Parathyroid adenoma (tissue), 2 donors: Measurements from ENCODE around the gene BMP8B.
"Not testable (repeated sequence)": the region's sequence is repeated elsewhere in the genome, so short reads cannot be mapped to it uniquely, and the experiment has no call there.

Source experiments
- H2AFZ ChIP-seq: fragments of 300-600 bp; sonication (generic); one replicate; pipeline ENCODE4 v1.7.0; 2017; ENCODE audit warnings: antibody characterized with exemption, mild to moderate bottlenecking
- H3K27ac ChIP-seq: fragments of 300-600 bp; sonication (generic); one replicate; pipeline ENCODE4 v1.7.0; 2017
- H3K27me3 ChIP-seq: fragments of 300-600 bp; sonication (generic); one replicate; pipeline ENCODE4 v1.7.0; 2017; ENCODE audit warnings: low read length; ENCODE audit not compliant: control insufficient read depth, insufficient read depth
- H3K36me3 ChIP-seq: fragments of 300-600 bp; sonication (generic); one replicate; pipeline ENCODE4 v1.7.0; 2017; ENCODE audit warnings: low read length; ENCODE audit not compliant: control insufficient read depth, insufficient read depth
- H3K4me1 ChIP-seq: fragments of 300-600 bp; sonication (generic); one replicate; pipeline ENCODE4 v1.7.0; 2017; ENCODE audit warnings: control low read depth
- H3K4me2 ChIP-seq: fragments of 300-600 bp; sonication (generic); one replicate; pipeline ENCODE4 v1.7.0; 2017; ENCODE audit warnings: low read length
- H3K4me3 ChIP-seq: fragments of 300-600 bp; sonication (generic); one replicate; pipeline ENCODE4 v1.7.0; 2017; ENCODE audit warnings: low read depth, low read length
- H3K79me2 ChIP-seq: fragments of 300-600 bp; sonication (generic); one replicate; pipeline ENCODE4 v1.7.0; 2017; ENCODE audit warnings: control low read depth
- H3K9ac ChIP-seq: fragments of 300-600 bp; sonication (generic); one replicate; pipeline ENCODE4 v1.7.0; 2017; ENCODE audit warnings: mild to moderate bottlenecking
- H3K9me3 ChIP-seq: fragments of 300-600 bp; sonication (generic); one replicate; pipeline ENCODE4 v1.7.0; 2017; ENCODE audit warnings: low read length; ENCODE audit not compliant: control insufficient read depth
- TF ChIP-seq, protein P1 (sequence below): fragments of 300-600 bp; sonication (generic); IDR thresholded peaks from one replicate; pipeline ENCODE4 v1.7.0; 2017; ENCODE audit warnings: antibody characterized with exemption, mild to moderate bottlenecking
- donor health status: primary hyperparathyroidism.

BMP8B gene

DNA sequence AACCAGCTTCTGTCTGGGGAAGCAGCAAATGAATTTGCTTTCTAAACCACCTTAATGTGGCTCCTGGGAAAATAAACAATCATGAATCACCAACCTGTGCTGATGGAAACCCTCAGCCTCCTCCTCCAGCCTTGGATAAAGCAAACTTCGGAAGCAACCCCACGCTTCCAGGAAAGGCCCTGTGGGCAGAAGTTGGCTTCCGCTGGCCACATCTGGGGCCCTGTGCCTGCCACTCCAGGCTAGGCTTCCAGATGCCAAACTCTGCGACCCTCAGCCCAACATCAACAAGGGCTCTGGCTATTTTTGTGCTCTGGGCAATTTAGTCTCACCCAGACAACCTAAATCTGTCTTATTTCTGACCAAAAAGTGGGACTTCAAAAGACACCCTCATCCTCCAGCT lies 11.4 kb downstream of the BMP8B start:
- H3K9me3 ChIP-seq: no peaks in the 10 kb centered on the region
- H3K27ac ChIP-seq: no peak overlapping the region
- H2AFZ ChIP-seq: no peak overlapping the region
- H3K4me1 ChIP-seq: no peaks in the 10 kb centered on the region
- no peak overlapping the region for H3K4me3 ChIP-seq
- H3K27me3 ChIP-seq: no peaks in the 10 kb centered on the region
- no peaks in the 10 kb centered on the region for H3K36me3 ChIP-seq
- H3K9ac ChIP-seq: no peak overlapping the region
- no peak overlapping the region for H3K4me2 ChIP-seq
- TF ChIP-seq, protein P1, sequence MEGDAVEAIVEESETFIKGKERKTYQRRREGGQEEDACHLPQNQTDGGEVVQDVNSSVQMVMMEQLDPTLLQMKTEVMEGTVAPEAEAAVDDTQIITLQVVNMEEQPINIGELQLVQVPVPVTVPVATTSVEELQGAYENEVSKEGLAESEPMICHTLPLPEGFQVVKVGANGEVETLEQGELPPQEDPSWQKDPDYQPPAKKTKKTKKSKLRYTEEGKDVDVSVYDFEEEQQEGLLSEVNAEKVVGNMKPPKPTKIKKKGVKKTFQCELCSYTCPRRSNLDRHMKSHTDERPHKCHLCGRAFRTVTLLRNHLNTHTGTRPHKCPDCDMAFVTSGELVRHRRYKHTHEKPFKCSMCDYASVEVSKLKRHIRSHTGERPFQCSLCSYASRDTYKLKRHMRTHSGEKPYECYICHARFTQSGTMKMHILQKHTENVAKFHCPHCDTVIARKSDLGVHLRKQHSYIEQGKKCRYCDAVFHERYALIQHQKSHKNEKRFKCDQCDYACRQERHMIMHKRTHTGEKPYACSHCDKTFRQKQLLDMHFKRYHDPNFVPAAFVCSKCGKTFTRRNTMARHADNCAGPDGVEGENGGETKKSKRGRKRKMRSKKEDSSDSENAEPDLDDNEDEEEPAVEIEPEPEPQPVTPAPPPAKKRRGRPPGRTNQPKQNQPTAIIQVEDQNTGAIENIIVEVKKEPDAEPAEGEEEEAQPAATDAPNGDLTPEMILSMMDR: no peak
- no peaks in the 10 kb centered on the region for H3K79me2 ChIP-seq

DNA sequence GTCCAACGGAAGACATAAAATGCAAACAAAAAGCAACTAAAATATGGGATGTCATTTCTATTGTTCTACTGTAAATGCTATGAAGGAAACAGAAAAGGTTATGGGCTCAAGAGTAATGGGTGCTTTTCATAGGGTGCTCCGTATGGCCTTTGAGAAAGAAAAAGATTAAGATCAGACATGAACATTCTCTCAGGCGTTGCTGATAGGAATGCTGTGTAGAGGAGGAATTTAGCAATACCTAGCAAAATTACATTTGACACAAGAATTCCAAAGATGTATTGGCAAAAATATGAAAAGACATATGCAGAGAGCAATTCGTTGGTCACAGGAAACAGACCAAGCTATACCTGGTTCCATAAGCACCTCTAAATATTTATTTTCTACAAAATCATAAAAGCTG lies 11.8 kb downstream of the BMP8B start:
- TF ChIP-seq, protein P1: no peak
- Histone ChIP-seq H3K36me3 (no peaks in the 10 kb centered on the region), H3K4me2 (no peak overlapping the region), H3K27ac (no peak overlapping the region), H3K4me3 (no peak overlapping the region), H3K9me3 (no peaks in the 10 kb centered on the region), H3K27me3 (no peaks in the 10 kb centered on the region), H3K79me2 (no peaks in the 10 kb centered on the region), H3K4me1 (no peaks in the 10 kb centered on the region), H3K9ac (no peak overlapping the region), H2AFZ (no peak overlapping the region)

DNA sequence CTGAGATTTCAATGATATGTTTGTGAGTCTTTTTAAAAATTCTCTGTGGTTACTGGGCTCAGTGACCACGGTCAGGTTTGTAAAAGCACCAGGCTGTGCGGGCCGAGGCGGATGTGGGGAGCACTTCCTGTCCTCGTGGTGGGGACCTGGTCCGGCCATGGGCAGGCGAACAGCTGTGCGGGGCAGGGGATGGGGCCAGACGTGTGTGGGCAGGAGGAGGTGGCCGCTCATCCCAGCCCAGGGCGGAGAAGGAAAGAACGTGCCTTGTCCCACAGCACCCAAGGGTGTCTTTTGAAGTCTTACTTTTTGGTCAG lies 12.3 kb downstream of the BMP8B start:
- no peaks in the 10 kb centered on the region for H3K9me3 ChIP-seq
- no peaks in the 10 kb centered on the region for H3K36me3 ChIP-seq
- no peak overlapping the region for H3K9ac ChIP-seq
- no peak overlapping the region for H3K27ac ChIP-seq
- H3K4me3 ChIP-seq: no peak overlapping the region
- no peaks in the 10 kb centered on the region for H3K4me1 ChIP-seq
- no peaks in the 10 kb centered on the region for H3K27me3 ChIP-seq
- H3K79me2 ChIP-seq: no peaks in the 10 kb centered on the region
- H3K4me2 ChIP-seq: no peak overlapping the region
- TF ChIP-seq, protein P1: no peak
- no peak overlapping the region for H2AFZ ChIP-seq

DNA sequence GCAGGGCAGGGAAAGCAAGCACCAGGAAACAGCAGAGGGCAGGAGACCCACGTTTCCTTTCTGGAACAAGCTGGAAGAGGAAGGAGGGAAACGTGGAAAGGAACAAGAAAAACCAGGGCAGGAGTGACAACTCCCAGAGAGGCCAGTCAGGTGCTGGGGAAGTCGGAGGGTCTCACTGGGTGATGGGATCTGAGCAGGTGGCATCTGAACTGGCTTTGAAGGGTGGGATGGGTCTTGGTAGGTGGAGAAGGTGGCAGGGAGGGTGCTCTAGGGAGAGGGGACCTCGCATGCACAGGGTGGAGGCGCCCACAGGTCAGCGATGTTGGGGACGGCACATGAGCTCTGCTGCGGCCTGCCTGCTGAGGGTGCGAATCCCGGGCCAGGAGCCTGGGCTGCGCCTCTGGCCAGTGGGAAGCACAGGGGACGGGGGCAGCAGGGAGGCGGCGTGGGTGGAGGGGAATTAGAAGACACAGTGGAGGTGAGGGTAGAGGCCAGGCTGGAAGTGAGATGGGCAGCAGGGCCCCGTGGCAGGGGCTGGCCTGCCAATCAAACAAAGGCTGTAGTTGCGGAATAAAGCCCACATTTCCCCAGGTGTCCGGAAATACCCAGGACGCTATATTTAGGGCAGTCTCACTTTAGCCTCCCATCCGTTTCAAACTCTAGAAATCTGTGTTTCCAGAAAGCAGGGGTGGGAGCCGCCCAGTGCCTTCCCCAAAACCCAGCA lies 12.8 kb downstream of the BMP8B start:
- not testable (repeated sequence) for H3K4me1 ChIP-seq, H3K9ac ChIP-seq, H3K4me3 ChIP-seq, H3K27ac ChIP-seq, H3K4me2 ChIP-seq, H3K27me3 ChIP-seq, H3K79me2 ChIP-seq, H3K36me3 ChIP-seq, H3K9me3 ChIP-seq, H2AFZ ChIP-seq

DNA sequence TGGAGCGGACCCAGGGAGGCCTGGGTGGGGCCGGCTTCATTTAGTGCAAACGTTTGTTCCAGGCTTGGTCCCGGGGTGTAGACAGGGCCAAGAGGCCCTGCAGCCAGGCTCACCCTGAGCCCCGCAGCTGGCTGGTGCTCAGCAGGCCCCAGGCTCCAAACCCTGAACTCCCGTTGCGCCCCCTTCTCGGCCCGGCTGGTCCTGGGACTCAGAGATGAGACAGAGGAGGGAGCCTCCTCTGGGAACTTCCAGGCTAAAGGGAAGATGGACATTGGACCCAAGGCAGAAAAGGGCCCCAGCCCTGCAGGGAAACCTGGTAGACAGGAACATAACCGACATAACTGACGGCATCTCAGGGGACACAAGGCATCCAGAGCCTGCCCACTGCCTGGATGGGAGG lies 13.5 kb downstream of the BMP8B start:
- H3K79me2 ChIP-seq, H3K27me3 ChIP-seq, H2AFZ ChIP-seq, H3K4me3 ChIP-seq, H3K9me3 ChIP-seq, H3K9ac ChIP-seq, H3K4me2 ChIP-seq, H3K4me1 ChIP-seq, H3K27ac ChIP-seq, H3K36me3 ChIP-seq: not testable (repeated sequence)

DNA sequence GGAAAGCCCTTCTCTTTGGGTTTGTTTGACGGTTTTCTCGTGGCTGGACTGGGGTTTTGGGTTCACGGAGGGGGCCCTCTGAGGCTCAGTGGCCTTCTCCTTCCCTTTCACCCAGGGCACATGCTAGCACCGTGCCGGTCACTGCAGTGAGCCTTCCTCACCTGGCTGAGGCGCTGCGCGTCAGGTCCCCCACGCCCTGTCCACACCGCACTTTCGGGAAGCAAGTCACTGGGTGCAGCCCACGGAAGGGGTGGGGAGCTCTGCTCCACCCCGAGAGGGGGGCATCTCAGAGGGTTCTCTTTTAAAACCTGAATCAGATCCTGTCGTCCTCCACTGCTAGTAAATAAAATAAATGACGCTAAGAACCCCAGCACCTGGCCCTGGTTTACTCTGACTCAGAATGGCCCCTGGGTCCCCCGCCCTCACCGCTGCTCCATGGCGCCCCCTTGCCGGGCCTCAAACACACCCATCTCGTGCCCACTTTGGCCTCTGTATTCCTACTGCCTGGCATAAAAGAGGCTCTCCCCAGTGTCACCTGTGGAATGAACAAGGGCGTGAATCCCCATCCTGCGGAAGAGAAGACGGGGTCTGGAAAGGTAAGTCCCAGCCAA lies 15.2 kb downstream of the BMP8B start:
- not testable (repeated sequence) for H3K9ac ChIP-seq, H2AFZ ChIP-seq, H3K27me3 ChIP-seq, H3K4me1 ChIP-seq, H3K4me2 ChIP-seq, H3K36me3 ChIP-seq, H3K27ac ChIP-seq, H3K9me3 ChIP-seq, H3K4me3 ChIP-seq, H3K79me2 ChIP-seq

DNA sequence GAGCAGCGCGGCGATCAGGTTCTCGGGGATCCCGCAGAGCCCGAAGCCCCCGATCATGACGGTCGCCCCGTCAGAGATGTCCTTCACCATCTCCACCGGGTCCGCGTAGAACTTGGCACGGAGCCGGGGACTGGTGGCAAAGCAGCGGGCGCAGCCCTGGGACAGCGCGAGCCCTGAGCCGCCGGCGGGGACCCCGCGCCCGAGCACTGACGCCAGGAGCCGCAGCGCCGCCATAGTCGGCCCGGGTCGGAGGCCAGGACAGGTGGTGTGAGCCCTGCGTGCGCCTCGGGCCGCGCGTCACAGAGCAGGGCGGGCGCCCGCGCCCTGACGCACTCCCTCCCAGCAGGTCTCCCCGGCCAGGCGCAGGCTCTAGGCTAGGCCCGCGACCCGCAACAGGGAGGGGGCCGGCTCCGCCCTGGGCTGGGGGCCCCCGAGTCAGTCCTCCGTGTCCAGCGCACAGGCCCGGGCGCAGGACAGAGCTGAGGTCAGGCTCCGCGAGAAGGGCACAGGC lies 17.6 kb downstream of the BMP8B start, which contains the start of gene OXCT2:
TSS of gene OXCT2 (minus strand) at position 327 of the 511 bp plus-strand sequence. CDS start at position 234, 93 bp downstream.
- H3K4me2 ChIP-seq, H3K36me3 ChIP-seq, H3K9me3 ChIP-seq, H2AFZ ChIP-seq, H3K27ac ChIP-seq, H3K27me3 ChIP-seq, H3K79me2 ChIP-seq, H3K9ac ChIP-seq, H3K4me3 ChIP-seq, H3K4me1 ChIP-seq: not testable (repeated sequence)

DNA sequence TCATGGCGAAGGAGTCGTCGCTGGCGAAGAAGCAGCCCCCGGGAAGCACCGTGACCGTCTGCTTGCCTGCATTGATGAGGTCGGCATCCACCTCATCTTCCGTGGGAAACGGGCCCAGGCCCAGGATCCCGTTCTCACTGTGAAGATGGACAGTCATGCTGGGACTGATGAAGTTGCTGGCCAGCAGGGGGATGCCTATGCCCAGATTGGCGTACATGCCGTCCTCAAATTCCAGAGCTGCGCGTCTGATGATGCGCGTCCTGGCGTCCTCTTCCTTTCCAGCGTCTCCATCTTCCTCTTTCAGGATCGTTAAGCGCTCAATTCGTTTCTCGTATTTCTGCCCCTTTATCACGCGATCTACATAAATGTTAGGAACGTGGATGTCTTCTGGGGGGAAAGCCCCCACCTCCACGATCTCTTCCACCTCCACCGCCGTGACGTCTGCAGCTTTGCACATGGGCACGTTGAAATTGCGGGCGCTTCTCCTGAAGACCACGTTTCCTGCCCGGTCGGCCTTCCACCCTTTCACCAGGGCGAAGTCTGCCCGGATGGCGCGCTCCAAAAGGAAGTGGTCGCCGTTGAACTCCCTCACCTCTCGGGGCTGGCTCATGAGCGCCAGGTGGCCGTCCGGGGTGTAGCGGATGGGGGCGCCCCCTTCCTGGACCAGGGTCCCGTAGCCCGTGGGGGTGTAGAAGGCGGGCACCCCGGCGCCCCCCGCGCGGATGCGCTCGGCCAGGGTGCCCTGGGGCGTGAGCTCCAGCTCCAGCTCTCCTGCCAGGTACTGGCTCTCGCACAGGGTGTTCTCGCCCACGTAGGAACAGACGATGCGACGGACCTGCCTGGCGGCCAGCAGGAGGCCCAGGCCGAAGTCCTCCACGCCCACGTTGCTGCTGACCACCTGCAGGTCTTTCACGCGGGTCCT lies 18.3 kb downstream of the BMP8B start:
- H3K9me3 ChIP-seq, H3K4me2 ChIP-seq, H3K27ac ChIP-seq, H3K4me3 ChIP-seq, H2AFZ ChIP-seq, H3K4me1 ChIP-seq, H3K27me3 ChIP-seq, H3K9ac ChIP-seq, H3K36me3 ChIP-seq, H3K79me2 ChIP-seq: not testable (repeated sequence)
